SK-N-MC (cell line): ENCODE measurements around the gene PI16.

Experiments used
- EZH2 ChIP-seq: fragments of 200-600 bp; sonication (generic); IDR thresholded peaks from one replicate; pipeline ENCODE4 v1.6.1; 2017; ENCODE audit warnings: antibody characterized with exemption
- FOXP2 ChIP-seq: optimal IDR thresholded peaks from 2 replicates; pipeline ENCODE3; 2011; ENCODE audit warnings: mild to moderate bottlenecking, moderate library complexity; ENCODE audit not compliant: insufficient read depth; ENCODE audit errors: extremely low read length, control extremely low read depth
- POLR2AphosphoS5 ChIP-seq: IDR thresholded peaks from 2 replicates; pipeline ENCODE4 v1.6.1; 2012; ENCODE audit warnings: mild to moderate bottlenecking, low read depth, low read length, borderline replicate concordance

DNA sequence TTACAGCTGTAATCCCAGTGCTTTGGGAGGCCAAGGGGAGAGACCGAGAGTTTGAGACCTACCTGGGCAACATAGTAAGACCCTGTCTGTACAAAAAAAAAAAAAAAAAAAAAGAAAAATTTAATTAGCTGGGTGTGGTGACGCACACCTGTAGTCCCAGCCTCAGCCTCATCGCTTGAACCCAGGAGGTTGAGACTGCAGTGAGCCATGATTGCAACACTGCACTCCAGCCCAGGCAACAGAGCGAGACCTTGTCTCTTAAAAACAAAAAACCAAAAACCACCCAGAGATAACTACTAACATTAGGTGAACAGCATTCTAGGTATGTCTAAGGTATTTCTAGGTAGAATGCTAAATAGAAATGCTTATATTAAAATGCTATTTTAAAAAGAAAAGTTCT is 21.0 kb upstream of the PI16 start:
- TF ChIP-seq POLR2AphosphoS5, result no peak
- TF ChIP-seq EZH2, result no peak
- TF ChIP-seq FOXP2, result no peak
